Nephron progenitor cell (in vitro differentiated cells): ENCODE measurements around the gene ATP2B1.

Experiments
- DNase-seq: peaks from one replicate; pipeline ENCODE4 v3.0.0; 2021
- H3K27ac Mint-ChIP-seq: 2 replicates; pipeline ENCODE4 v1.8.0; 2021; ENCODE audit warnings: mild to moderate bottlenecking, moderate library complexity, mixed read lengths
- H3K27me3 Mint-ChIP-seq: 2 replicates; pipeline ENCODE4 v1.8.0; 2021; ENCODE audit warnings: mild to moderate bottlenecking, low read depth, mixed read lengths; ENCODE audit not compliant: poor library complexity
- H3K36me3 Mint-ChIP-seq: 2 replicates; pipeline ENCODE4 v1.8.0; 2021; ENCODE audit warnings: low read depth, mixed read lengths
- H3K4me1 Mint-ChIP-seq: 2 replicates; pipeline ENCODE4 v1.8.0; 2021; ENCODE audit warnings: mixed read lengths
- H3K4me3 Mint-ChIP-seq: 2 replicates; pipeline ENCODE4 v1.8.0; 2021; ENCODE audit warnings: mild to moderate bottlenecking, moderate library complexity, mixed read lengths
- H3K9me3 Mint-ChIP-seq: 2 replicates; pipeline ENCODE4 v1.8.0; 2021; ENCODE audit warnings: mild to moderate bottlenecking, moderate library complexity, mixed read lengths
- CTCF ChIP-seq: fragments of 200-600 bp; sonication (generic); IDR thresholded peaks from 2 replicates; pipeline ENCODE4 v1.5.0; 2021; ENCODE audit warnings: antibody characterized with exemption

Gene ATP2B1

GRCh38 chr12:89622115-89622514, 86.5 kb downstream of the ATP2B1 start:
- TF ChIP-seq CTCF, result no peak
- peaks cover 36% of the 10 kb centered on the region for H3K36me3 Mint-ChIP-seq
- H3K4me1 Mint-ChIP-seq, result peaks cover 35% of the 10 kb centered on the region
- no peak overlapping the region for H3K4me3 Mint-ChIP-seq
- no peak overlapping the region for H3K27ac Mint-ChIP-seq
- H3K27me3 Mint-ChIP-seq, result no peaks in the 10 kb centered on the region
- DNase-seq, result no peak
- H3K9me3 Mint-ChIP-seq, result no peaks in the 10 kb centered on the region

GRCh38 chr12:89621521-89621920, 87.1 kb downstream of the ATP2B1 start:
- no peak for TF ChIP-seq CTCF
- no peaks in the 10 kb centered on the region for H3K9me3 Mint-ChIP-seq
- no peak for DNase-seq
- H3K27ac Mint-ChIP-seq, result no peak overlapping the region
- H3K4me3 Mint-ChIP-seq, result no peak overlapping the region
- H3K4me1 Mint-ChIP-seq, result peaks cover 34% of the 10 kb centered on the region
- no peaks in the 10 kb centered on the region for H3K27me3 Mint-ChIP-seq
- peaks cover 34% of the 10 kb centered on the region for H3K36me3 Mint-ChIP-seq

GRCh38 chr12:89619764-89620163, 88.9 kb downstream of the ATP2B1 start:
- H3K27ac Mint-ChIP-seq, result no peak overlapping the region
- no peak overlapping the region for H3K4me3 Mint-ChIP-seq
- H3K9me3 Mint-ChIP-seq, result no peaks in the 10 kb centered on the region
- H3K27me3 Mint-ChIP-seq, result no peaks in the 10 kb centered on the region
- TF ChIP-seq CTCF, result no peak
- peaks cover 20% of the 10 kb centered on the region for H3K4me1 Mint-ChIP-seq
- peaks cover 36% of the 10 kb centered on the region for H3K36me3 Mint-ChIP-seq
- no peak for DNase-seq

GRCh38 chr12:89618113-89618862, 90.3 kb downstream of the ATP2B1 start:
- no peak for TF ChIP-seq CTCF
- Mint-ChIP-seq H3K4me1 (peaks cover 5% of the 10 kb centered on the region), H3K9me3 (no peaks in the 10 kb centered on the region), H3K36me3 (peaks cover 40% of the 10 kb centered on the region), H3K4me3 (no peak overlapping the region), H3K27me3 (no peaks in the 10 kb centered on the region), H3K27ac (no peak overlapping the region)
- DNase-seq, result no peak

DNA sequence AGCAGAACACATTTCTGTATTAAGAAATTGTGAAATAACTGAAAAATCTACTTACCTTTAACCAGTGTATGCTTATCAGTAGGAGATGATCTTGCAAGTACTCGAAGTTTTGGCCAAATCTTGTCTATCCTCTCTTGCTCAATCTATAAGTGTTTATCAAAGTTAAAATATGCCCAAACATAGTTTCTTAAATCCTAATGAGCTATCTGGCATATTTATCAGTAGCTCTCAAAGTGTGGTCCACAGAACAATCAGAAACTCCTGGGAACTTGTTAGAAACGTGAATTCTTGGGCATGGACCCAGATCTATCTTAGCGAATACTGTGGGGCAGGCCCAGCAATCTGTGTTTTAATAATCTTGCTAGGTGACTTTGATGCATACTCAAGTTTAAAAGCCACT, 98.3 kb downstream of the ATP2B1 start:
- Mint-ChIP-seq H3K27ac (no peak overlapping the region), H3K36me3 (peaks cover 79% of the 10 kb centered on the region)
- DNase-seq, result no peak

More for the DNA sequence above, 98.3 kb downstream of the ATP2B1 start:
- Mint-ChIP-seq H3K9me3 (peaks cover 8% of the 10 kb centered on the region), H3K4me3 (no peak overlapping the region), H3K27me3 (no peaks in the 10 kb centered on the region), H3K4me1 (no peaks in the 10 kb centered on the region)
- TF ChIP-seq CTCF, result no peak
